Duodenal mucosa (tissue), 2 donors: ENCODE data around the gene FAIM.
"Not testable (repeated sequence)": the region's sequence is repeated elsewhere in the genome, so short reads cannot be mapped to it uniquely, and the experiment has no call there.

Experiments used
- H3K27ac ChIP-seq: one replicate; pipeline ENCODE4 v1.7.0; 2013; ENCODE audit warnings: low read depth, low read length
- H3K27me3 ChIP-seq, 2 donors: one replicate each; pipeline ENCODE4 v1.7.0; 2013; ENCODE audit warnings: low read length in 2 of 2, control low read depth in 1 of 2; ENCODE audit not compliant: insufficient read depth in 2 of 2, control insufficient read depth in 1 of 2
- H3K36me3 ChIP-seq, 2 donors: one replicate each; pipeline ENCODE4 v1.7.0; 2013; ENCODE audit warnings: low read length in 2 of 2, control low read depth in 1 of 2; ENCODE audit not compliant: insufficient read depth in 2 of 2, control insufficient read depth in 1 of 2
- H3K4me1 ChIP-seq, 2 donors: one replicate each; pipeline ENCODE4 v1.7.0; 2013; ENCODE audit warnings: low read length in 2 of 2, control low read depth in 1 of 2; ENCODE audit not compliant: insufficient read depth in 2 of 2, control insufficient read depth in 1 of 2
- H3K4me3 ChIP-seq, 2 donors: one replicate each; pipeline ENCODE4 v1.7.0; 2013; ENCODE audit warnings: low read length in 2 of 2, low read depth in 1 of 2
- H3K9ac ChIP-seq, 2 donors: one replicate each; pipeline ENCODE4 v1.7.0; 2013; ENCODE audit warnings: low read length in 2 of 2, low read depth in 1 of 2
- H3K9me3 ChIP-seq, 2 donors: one replicate each; pipeline ENCODE4 v1.7.0; 2013; ENCODE audit warnings: low read length in 2 of 2, control low read depth in 1 of 2; ENCODE audit not compliant: control insufficient read depth in 1 of 2

The FAIM gene, protein sequence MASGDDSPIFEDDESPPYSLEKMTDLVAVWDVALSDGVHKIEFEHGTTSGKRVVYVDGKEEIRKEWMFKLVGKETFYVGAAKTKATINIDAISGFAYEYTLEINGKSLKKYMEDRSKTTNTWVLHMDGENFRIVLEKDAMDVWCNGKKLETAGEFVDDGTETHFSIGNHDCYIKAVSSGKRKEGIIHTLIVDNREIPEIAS

DNA sequence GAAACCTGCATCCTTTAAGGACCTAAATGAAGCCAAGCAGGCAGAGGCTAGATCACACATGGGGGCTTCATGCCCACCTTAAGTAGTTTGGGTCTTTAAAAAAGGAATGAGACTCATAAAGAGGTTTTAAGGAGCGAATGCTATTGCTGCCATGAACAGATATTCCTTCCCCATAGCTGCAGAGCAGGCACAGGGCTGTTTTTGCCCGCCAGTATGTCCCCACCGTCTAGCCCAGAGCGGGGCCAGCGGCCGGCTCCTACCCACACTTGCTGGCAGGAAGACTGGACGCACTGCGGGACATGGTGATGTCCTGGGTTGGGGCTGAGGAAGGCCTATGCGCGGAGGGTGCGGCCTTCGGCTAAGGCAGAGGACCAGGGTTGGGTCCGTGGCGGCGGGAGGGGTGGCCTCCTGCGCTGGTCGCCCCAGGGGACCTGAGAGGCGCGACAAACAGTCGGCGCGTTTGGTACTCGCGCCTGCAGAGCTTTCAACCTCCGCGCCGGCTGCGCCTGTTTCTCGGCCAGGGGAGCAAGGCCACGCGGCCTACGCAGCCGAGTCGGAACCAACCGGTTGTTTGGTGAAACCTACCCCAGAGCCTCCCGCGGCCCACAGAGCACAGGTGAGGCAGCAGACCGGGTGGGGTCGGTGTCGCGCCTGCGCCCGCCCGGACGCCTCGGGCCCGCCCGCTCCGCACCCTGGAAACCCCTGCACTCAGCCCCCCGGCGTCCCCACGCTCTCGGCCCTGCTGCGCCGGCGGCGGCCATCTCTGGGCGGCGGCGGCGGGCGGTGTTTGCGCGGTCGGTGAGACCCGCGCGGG is at the start of gene FAIM:
FAIM (plus strand) TSS at position 450 of the 814 bp plus-strand sequence. CDS start 10,956 bp downstream, outside the sequence.
- no peaks in the 10 kb centered on the region for H3K9me3 ChIP-seq
- peak within 1 kb of the TSS; percentile 75 for H3K27ac ChIP-seq
- H3K4me3 ChIP-seq = peak within 1 kb of the TSS; percentile 83 to 91

DNA sequence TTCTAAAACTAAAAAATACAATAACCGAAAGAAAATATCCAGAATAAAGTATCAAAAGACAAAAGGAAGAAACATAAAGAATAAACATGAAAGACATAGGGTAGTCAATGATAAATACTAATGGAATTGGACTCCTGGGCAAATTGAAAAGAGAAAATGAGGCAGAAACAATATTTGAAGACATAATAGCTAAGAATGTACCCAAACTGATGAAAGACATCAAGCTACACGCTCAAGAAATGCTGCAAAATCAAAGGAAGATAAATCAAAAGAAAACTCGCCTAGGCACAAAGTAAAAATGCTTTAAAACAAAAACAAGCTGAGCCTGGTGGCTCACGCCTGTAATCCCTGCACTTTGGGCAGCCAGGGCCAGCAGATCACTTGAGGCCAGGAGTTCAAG is 49.4 kb upstream of the FAIM start:
- H3K36me3 ChIP-seq = peaks cover 5 to 17% of the 10 kb centered on the region in 2 donors
- no peaks in the 10 kb centered on the region for H3K4me1 ChIP-seq
- no peak overlapping the region for H3K4me3 ChIP-seq
- peaks cover 6 to 14% of the 10 kb centered on the region in 2 donors for H3K9me3 ChIP-seq
- H3K9ac ChIP-seq = no peak overlapping the region
- H3K27ac ChIP-seq = no peak overlapping the region
- no peaks in the 10 kb centered on the region for H3K27me3 ChIP-seq

More for the DNA sequence above, at the start of gene FAIM:
- Histone ChIP-seq H3K27me3 (no peaks in the 10 kb centered on the region), H3K9ac (peak within 1 kb of the TSS; percentile 60 to 80), H3K36me3 (no peaks in the 10 kb centered on the region), H3K4me1 (peaks cover 11 to 16% of the 10 kb centered on the region in 2 donors)

DNA sequence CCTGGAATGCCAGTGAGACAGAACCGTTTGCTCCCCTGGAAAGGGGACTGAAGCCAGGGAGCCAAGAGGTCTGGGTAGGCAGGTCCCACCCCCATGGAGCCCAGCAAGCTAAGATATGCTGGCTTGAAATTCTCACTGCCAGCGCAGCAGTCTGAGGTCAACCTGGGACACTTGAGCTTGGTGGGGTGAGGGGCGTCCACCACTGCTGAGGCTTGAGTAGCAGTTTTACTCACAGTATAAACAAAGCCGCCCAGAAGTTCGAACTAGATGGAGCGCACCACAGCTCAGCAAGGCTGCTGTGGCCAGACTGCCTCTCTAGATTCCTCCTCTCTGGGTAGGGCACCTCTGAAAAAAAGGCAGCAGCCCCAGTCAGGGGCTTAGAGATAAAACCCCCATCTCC is 48.1 kb upstream of the FAIM start:
- no peak overlapping the region for H3K27ac ChIP-seq
- H3K4me1 ChIP-seq = no peaks in the 10 kb centered on the region
- H3K9ac ChIP-seq = no peak overlapping the region
- no peaks in the 10 kb centered on the region for H3K27me3 ChIP-seq
- peaks cover 5 to 13% of the 10 kb centered on the region in 2 donors for H3K36me3 ChIP-seq
- peaks cover 6 to 14% of the 10 kb centered on the region in 2 donors for H3K9me3 ChIP-seq
- no peak overlapping the region for H3K4me3 ChIP-seq

DNA sequence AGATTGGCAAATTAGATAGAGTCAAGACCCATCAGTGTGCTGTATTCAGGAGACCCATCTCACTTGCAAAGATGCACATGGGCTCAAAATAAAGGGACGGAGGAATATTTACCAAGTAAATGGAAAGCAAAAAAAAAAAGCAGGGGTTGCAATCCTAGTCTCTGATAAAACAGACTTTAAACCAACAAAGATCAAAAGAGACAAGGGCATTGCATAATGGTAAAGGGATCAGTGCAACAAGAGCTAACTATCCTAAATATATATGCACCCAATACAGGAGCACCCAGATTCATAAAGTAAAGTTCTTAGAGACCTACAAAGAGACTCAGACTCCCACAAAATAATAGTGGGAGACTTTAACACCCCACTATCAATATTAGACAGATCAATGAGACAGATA is 45.7 kb upstream of the FAIM start:
- H3K27me3 ChIP-seq, H3K27ac ChIP-seq, H3K9ac ChIP-seq, H3K4me3 ChIP-seq, H3K36me3 ChIP-seq, H3K4me1 ChIP-seq: not testable (repeated sequence)
- peaks cover 3 to 14% of the 10 kb centered on the region in 2 donors for H3K9me3 ChIP-seq

DNA sequence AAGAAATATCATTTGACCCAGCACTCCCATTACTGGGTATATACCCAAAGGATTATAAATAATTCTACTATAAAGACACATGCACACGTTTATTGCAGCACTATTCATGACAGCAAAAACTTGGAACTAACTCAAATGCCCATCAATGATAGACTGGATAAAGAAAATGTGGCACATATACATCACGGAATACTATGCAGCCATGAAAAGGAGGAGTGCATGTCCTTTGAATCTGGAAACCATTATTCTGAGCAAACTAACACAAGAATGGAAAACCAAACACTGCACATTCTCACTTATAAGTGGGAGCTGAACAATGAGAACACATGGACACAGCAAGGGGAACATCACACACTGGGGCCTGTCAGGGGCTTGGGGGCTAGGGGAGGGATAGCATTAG is 42.3 kb upstream of the FAIM start:
- not testable (repeated sequence) for H3K4me3 ChIP-seq, H3K27me3 ChIP-seq, H3K4me1 ChIP-seq, H3K27ac ChIP-seq, H3K9ac ChIP-seq, H3K9me3 ChIP-seq
- H3K36me3 ChIP-seq = peaks cover 0 to 13% of the 10 kb centered on the region in 2 donors

DNA sequence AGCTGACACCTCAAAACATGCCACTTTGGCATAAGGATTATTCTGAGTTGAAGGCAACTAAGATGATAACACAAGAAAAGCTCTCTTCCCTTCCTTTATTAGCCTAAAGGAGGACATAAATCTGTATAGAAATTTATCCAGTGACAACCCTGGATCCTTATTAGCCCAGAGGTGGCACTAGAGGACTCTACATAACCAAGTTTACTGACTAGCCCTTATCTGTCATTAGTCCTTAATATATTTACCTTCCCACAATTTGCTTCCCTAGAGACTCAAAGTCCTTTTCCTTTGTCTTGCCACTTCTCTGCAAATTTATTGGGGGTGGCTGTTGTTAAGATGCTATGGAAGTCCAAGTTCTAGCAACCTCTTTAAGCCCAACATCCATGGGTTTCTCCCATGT is 41.2 kb upstream of the FAIM start:
- Histone ChIP-seq H3K9ac (no peak overlapping the region), H3K36me3 (peaks cover 0 to 19% of the 10 kb centered on the region in 2 donors), H3K4me1 (peaks cover 7 to 9% of the 10 kb centered on the region in 2 donors), H3K9me3 (no peaks in the 10 kb centered on the region), H3K4me3 (no peak overlapping the region), H3K27ac (no peak overlapping the region), H3K27me3 (no peaks in the 10 kb centered on the region)

DNA sequence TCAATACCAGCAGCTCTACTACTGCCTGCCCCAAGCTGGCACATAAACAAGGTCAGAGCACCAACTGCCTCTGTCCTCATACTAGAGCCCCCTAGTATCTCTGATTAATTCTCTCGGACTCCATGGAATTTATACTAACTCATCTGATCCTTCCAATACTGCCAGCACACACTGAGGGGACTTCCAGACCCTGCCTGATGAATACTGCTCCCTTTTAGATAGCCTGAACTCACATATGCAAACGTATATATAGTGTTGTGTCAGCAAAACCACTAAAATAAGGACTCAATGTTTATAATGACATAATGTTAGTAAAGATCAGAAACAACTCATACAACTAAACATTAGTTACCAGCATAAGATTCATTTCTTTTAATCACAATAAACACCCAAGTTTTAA is 39.5 kb upstream of the FAIM start:
- H3K27ac ChIP-seq = no peak overlapping the region
- H3K27me3 ChIP-seq = no peaks in the 10 kb centered on the region
- H3K9ac ChIP-seq = no peak overlapping the region
- no peak overlapping the region for H3K4me3 ChIP-seq
- H3K36me3 ChIP-seq = peaks cover 0 to 26% of the 10 kb centered on the region in 2 donors
- peaks cover 0 to 4% of the 10 kb centered on the region in 2 donors for H3K9me3 ChIP-seq
- peaks cover 7 to 9% of the 10 kb centered on the region in 2 donors for H3K4me1 ChIP-seq

DNA sequence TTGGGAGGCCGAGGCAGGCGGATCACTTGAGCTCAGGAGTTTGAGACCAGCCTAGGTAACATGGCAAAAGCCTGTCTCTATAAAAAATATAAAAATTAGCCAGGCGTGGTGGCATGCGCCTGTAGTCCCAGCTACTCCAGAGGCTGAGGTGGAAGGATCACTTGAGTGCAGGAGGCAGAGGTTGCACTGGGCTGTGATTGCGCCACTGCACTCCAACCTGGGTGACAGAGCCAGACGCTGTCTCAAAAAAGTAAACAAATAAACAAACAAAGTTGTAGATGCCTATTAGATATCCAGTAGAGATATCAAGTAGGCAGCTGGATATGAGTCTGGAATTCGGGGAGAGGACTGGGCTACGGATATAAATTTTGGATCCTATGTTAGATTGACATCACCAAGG is 38.9 kb upstream of the FAIM start:
- not testable (repeated sequence) for H3K27ac ChIP-seq, H3K9ac ChIP-seq, H3K9me3 ChIP-seq, H3K4me3 ChIP-seq, H3K27me3 ChIP-seq, H3K4me1 ChIP-seq
- H3K36me3 ChIP-seq = peaks cover 0 to 27% of the 10 kb centered on the region in 2 donors

DNA sequence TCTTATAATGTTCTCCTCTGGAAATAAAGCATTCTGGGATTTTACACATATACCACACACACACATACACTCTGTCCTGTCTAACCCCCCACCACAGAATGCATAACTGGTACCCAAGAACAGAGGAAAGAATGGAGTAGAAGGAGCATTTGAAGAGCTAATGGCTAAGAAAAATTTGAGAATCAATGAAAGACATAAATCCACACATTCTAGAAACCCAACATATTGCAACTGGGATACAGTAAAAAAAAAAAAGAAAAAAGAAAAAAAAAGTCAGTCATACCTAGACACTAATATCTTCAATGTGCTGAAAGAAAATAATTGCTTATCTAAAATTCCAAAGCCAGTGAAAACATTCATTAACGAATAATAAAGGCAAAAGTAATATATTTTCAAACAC is 35.4 kb upstream of the FAIM start:
- H3K36me3 ChIP-seq = peaks cover 0 to 27% of the 10 kb centered on the region in 2 donors
- H3K9ac ChIP-seq = no peak overlapping the region
- no peaks in the 10 kb centered on the region for H3K27me3 ChIP-seq
- H3K27ac ChIP-seq = no peak overlapping the region
- H3K4me3 ChIP-seq = no peak overlapping the region
- H3K4me1 ChIP-seq = no peaks in the 10 kb centered on the region
- peaks cover 0 to 4% of the 10 kb centered on the region in 2 donors for H3K9me3 ChIP-seq

DNA sequence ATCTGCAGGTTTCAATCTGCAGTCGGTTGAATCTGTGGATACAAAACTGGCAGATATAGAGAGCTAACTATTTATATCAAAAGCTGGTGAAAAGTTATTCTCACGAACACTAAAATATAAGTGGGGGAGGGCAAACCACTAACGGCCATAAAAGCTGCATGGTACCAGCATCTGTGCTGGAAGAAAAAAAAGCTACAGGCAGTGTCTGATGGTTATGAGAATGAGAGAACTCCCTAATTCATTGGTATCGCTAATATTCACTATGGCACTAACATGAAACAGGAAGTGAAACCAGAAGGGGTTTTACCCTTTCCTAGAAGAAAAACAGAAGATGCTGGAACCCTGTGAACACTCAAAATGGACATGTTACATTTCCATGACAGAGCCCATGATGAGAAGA is 30.4 kb upstream of the FAIM start:
- Histone ChIP-seq H3K27me3 (no peaks in the 10 kb centered on the region), H3K9ac (no peak overlapping the region), H3K4me3 (peak overlapping the region in 1 of 2 donors; percentile 15), H3K27ac (no peak overlapping the region), H3K36me3 (peaks cover 0 to 8% of the 10 kb centered on the region in 2 donors), H3K4me1 (no peaks in the 10 kb centered on the region), H3K9me3 (peaks cover 0 to 4% of the 10 kb centered on the region in 2 donors)
